ENCODE data around the gene NPAS3.
"Not testable (repeated sequence)": the region's sequence is repeated elsewhere in the genome, so short reads cannot be mapped to it uniquely, and the experiment has no call there.

Gene NPAS3

DNA sequence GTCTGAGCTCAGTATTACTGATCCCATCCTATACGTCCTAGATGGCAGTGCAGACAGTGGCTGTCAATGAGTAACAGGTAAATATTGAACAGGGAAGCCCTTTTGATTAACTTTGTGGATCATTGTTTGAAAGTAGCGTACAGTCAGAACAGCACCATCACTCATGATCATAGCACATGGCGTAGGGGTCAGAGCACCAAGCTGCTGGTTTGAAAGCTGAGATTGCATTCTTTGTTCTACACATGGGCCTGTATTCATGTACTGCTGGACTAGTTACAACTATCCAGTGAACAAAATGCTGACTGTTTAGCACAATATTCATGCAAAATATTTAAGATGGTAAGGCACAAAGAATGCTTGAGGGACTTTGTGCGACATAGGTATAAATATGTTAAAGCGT lies 131.8 kb downstream of the NPAS3 start:
- no peaks in the 10 kb centered on the region for H3K9me3 Mint-ChIP-seq
- no peaks in the 10 kb centered on the region for H3K27me3 Mint-ChIP-seq (ENCODE audit: low read depth)
- no peaks in the 10 kb centered on the region for H3K4me1 Mint-ChIP-seq
- H3K36me3 Mint-ChIP-seq (ENCODE audit: low read depth): no peaks in the 10 kb centered on the region
- no peak overlapping the region for H3K4me3 Mint-ChIP-seq
- peak overlapping the region in 2 of 3 experiments; percentile 82 to 87 for H3K27ac Mint-ChIP-seq
- TF ChIP-seq, protein P1, sequence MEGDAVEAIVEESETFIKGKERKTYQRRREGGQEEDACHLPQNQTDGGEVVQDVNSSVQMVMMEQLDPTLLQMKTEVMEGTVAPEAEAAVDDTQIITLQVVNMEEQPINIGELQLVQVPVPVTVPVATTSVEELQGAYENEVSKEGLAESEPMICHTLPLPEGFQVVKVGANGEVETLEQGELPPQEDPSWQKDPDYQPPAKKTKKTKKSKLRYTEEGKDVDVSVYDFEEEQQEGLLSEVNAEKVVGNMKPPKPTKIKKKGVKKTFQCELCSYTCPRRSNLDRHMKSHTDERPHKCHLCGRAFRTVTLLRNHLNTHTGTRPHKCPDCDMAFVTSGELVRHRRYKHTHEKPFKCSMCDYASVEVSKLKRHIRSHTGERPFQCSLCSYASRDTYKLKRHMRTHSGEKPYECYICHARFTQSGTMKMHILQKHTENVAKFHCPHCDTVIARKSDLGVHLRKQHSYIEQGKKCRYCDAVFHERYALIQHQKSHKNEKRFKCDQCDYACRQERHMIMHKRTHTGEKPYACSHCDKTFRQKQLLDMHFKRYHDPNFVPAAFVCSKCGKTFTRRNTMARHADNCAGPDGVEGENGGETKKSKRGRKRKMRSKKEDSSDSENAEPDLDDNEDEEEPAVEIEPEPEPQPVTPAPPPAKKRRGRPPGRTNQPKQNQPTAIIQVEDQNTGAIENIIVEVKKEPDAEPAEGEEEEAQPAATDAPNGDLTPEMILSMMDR (IDR thresholded peaks at IDR 0.05; ENCODE audit: unreplicated experiment in 3 of 3): no peak

DNA sequence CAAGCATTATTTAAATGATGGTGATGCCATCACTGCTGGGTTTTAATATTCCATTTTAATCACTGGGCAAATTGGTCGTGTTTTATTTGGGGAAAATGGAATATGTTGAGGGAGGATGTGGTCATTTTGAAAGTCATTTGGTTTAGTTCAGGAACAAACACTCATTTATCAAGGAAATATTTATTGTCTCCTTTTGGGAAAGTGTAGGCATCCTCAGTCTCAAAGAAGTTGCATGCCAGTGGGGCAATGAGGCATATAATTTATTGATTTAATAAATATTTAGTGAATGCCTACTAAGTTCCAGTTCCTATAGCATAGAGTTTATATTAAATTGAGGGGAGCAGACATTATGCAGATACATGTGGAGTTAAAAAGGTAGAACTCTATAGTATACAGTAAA lies 134.3 kb downstream of the NPAS3 start:
- no peak overlapping the region for H3K27ac Mint-ChIP-seq
- no peak overlapping the region for H3K4me3 Mint-ChIP-seq
- no peaks in the 10 kb centered on the region for H3K4me1 Mint-ChIP-seq
- no peaks in the 10 kb centered on the region for H3K27me3 Mint-ChIP-seq (ENCODE audit: low read depth)
- no peaks in the 10 kb centered on the region for H3K9me3 Mint-ChIP-seq
- no peaks in the 10 kb centered on the region for H3K36me3 Mint-ChIP-seq (ENCODE audit: low read depth)
- TF ChIP-seq, protein P1 (IDR thresholded peaks at IDR 0.05; ENCODE audit: unreplicated experiment in 3 of 3): no peak

DNA sequence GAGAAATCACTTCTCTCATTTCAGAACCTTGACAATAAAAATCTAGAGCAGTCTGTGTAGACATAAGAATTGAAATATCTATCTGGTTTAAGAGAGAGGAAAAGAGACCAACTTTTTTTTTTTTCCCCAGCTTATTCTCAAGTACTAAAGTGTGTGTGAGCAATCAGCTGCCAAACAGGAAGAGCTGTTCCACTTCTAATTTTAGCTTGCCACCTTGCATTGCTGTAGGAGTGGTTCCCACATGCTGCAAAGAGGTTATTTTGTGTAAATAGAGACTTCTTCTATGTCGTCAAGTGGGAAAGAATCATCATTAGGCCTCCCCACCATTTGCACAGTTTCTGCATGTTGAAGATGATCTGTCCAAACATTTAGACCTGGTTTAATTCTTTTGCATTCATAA lies 142.6 kb downstream of the NPAS3 start:
- Mint-ChIP-seq H3K4me3 (no peak overlapping the region), H3K27me3 (ENCODE audit: low read depth) (no peaks in the 10 kb centered on the region), H3K36me3 (ENCODE audit: low read depth) (no peaks in the 10 kb centered on the region), H3K4me1 (no peaks in the 10 kb centered on the region), H3K9me3 (no peaks in the 10 kb centered on the region), H3K27ac (no peak overlapping the region)
- TF ChIP-seq, protein P1 (IDR thresholded peaks at IDR 0.05; ENCODE audit: unreplicated experiment in 3 of 3): no peak

DNA sequence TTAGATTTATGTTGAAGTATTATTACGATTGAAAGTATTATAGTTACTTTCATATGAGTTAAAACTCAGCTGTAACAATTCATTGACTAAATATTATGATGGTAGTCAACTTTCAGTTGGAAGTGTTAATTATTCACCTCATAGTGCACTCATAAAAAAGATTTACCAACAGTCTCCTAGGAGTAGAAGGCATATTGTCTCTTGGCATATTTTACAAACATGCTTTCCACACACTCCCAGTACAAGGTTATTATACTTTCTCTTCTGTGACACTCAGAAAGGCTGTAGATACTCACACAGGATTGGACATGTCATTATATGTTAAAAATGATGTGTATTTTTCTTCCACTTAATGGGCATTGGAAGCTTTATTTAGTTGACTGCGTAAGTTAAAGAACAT lies 147.1 kb downstream of the NPAS3 start:
- TF ChIP-seq, protein P1 (IDR thresholded peaks at IDR 0.05; ENCODE audit: unreplicated experiment in 3 of 3): no peak
- peaks cover 21% of the 10 kb centered on the region for H3K36me3 Mint-ChIP-seq (ENCODE audit: low read depth)
- no peaks in the 10 kb centered on the region for H3K27me3 Mint-ChIP-seq (ENCODE audit: low read depth)
- H3K27ac Mint-ChIP-seq: no peak overlapping the region
- no peak overlapping the region for H3K4me3 Mint-ChIP-seq
- H3K9me3 Mint-ChIP-seq: peaks cover 26% of the 10 kb centered on the region
- H3K4me1 Mint-ChIP-seq: no peaks in the 10 kb centered on the region

DNA sequence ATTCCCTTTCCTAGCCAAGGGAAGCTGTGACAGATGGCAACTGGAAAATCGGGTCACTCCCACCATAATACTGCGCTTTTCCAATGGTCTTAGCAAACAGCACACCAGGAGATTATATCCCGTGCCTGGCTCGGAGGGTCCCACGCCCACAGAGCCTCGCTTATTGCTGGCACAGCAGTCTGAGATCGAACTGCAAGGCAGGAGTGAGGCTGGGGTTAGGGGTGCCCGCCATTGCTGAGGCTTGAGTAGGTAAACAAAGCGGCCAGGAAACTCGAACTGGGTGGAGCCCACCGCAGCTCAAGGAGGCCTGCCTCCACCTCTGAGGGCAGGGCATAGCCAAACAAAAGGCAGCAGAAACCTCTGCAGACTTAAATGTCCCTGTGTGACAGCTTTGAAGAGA lies 149.6 kb downstream of the NPAS3 start:
- H3K27ac Mint-ChIP-seq; H3K4me3 Mint-ChIP-seq; H3K27me3 Mint-ChIP-seq (ENCODE audit: low read depth); H3K4me1 Mint-ChIP-seq: not testable (repeated sequence)
- H3K36me3 Mint-ChIP-seq (ENCODE audit: low read depth): peaks cover 34% of the 10 kb centered on the region
- peaks cover 41% of the 10 kb centered on the region for H3K9me3 Mint-ChIP-seq

DNA sequence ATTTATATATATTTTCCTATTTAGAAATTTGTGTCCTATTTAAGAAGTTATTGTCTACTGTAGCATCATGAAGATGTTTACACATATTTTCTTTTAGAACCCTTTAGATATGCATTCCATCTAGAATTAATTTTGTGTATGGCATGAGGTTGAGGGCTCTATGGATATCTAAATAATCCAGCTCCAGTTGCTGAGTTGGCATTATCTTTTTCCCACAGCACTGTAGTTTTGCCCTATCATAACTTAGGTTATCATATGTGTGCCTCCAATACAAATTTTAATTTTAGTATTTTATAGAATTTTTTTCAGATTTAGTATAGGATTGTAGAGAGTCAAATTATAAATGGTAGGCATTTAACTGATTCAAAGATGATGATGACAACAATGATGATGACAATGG lies 159.3 kb downstream of the NPAS3 start:
- H3K4me3 Mint-ChIP-seq: no peak overlapping the region
- peaks cover 11% of the 10 kb centered on the region for H3K36me3 Mint-ChIP-seq (ENCODE audit: low read depth)
- TF ChIP-seq, protein P1 (IDR thresholded peaks at IDR 0.05; ENCODE audit: unreplicated experiment in 3 of 3): no peak
- no peaks in the 10 kb centered on the region for H3K4me1 Mint-ChIP-seq
- no peak overlapping the region for H3K27ac Mint-ChIP-seq
- H3K9me3 Mint-ChIP-seq: peaks cover 6% of the 10 kb centered on the region
- no peaks in the 10 kb centered on the region for H3K27me3 Mint-ChIP-seq (ENCODE audit: low read depth)

Data from nephron (organoid).